ENCODE data around the gene TSFM.
A peak's percentile ranks its signal among the peaks of the same experiment; 100 is the strongest.
"Not testable (repeated sequence)": the region's sequence is repeated elsewhere in the genome, so short reads cannot be mapped to it uniquely, and the experiment has no call there.

TSFM gene

GRCh38 chr12:57813971-57814772, 31.6 kb downstream of the TSFM start:
- no peak for DNase-seq (ENCODE audit: low read depth)
- H3K4me3 ChIP-seq (ENCODE audit: control insufficient read depth, low read depth, low read length), result no peak overlapping the region
- peak; percentile 23 for TF ChIP-seq CTCF (IDR thresholded peaks at IDR 0.05; ENCODE audit: control insufficient read depth, insufficient read depth, low read depth, low read length, missing control alignments)

GRCh38 chr12:57815177-57816000, 32.8 kb downstream of the TSFM start:
- DNase-seq (ENCODE audit: low read depth), result no peak
- no peak overlapping the region for H3K4me3 ChIP-seq (ENCODE audit: control insufficient read depth, low read depth, low read length)
- TF ChIP-seq CTCF (IDR thresholded peaks at IDR 0.05; ENCODE audit: control insufficient read depth, insufficient read depth, low read depth, low read length, missing control alignments), result peak; percentile 19

GRCh38 chr12:57816001-57816854, 33.6 kb downstream of the TSFM start:
- TF ChIP-seq CTCF (IDR thresholded peaks at IDR 0.05; ENCODE audit: control insufficient read depth, insufficient read depth, low read depth, low read length, missing control alignments), result no peak
- no peak for DNase-seq (ENCODE audit: low read depth)
- no peak overlapping the region for H3K4me3 ChIP-seq (ENCODE audit: control insufficient read depth, low read depth, low read length)

- DNase-seq (ENCODE audit: low read depth), result no peak
Observed at GRCh38 chr12:57816855-57817151, 34.2 kb downstream of the TSFM start.

DNA sequence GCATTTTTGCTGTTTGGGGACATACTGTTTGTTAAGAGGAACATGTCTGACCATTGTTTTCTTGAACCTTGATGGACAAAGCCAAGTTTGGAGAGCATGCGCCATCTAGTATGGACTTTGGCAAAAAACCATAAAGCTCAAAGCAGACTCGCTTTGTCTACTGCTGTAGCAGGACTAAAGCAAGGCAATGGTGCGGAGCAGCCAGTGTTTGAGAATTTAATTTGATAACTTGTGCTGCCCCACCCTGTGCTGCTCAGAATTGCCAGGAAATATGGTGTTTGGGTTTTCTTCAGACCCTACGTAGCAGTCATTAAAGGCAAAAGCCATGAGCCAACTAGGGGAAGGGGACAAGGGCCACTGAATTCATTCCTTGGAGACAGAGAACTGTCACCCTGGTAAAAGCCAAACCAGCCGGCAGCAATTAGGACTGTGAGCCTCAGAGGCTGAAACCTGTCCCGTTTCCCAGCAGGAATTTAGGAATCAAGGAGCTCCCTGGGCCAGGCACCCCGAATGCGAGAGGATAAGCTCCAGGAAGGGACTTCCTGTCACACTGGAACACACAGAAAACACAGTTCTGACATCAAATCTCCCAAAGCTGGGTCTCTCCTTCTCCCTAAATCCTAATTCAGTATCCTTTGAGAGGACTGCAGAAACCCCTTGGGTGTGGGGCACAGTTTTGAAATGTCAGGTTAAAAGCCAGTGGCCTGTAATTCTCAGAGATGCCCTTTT, 34.8 kb downstream of the TSFM start:
- no peak for DNase-seq (ENCODE audit: low read depth)
- H3K4me3 ChIP-seq (ENCODE audit: control insufficient read depth, low read depth, low read length), result no peak overlapping the region
- TF ChIP-seq CTCF (IDR thresholded peaks at IDR 0.05; ENCODE audit: control insufficient read depth, insufficient read depth, low read depth, low read length, missing control alignments), result no peak

More at GRCh38 chr12:57816855-57817151, 34.2 kb downstream of the TSFM start:
- no peak for TF ChIP-seq CTCF (IDR thresholded peaks at IDR 0.05; ENCODE audit: control insufficient read depth, insufficient read depth, low read depth, low read length, missing control alignments)
- no peak overlapping the region for H3K4me3 ChIP-seq (ENCODE audit: control insufficient read depth, low read depth, low read length)

DNA sequence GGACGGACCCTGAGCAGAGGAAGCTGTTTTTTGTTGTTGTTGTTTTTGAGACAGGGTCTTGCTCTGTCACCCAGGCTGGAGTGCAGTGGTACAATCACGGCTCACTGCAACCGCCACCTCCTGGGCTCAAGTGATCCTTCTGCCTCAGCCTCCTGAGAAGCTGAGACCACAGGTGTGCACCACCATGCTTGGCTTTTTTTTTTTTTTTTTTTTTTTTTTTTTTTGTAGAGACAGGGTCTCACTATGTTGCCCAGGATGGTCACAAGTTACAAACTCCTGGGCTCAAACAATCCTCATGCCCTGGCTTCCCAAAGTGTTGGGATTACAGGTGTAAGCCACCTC, 35.4 kb downstream of the TSFM start:
- H3K4me3 ChIP-seq (ENCODE audit: control insufficient read depth, low read depth, low read length); DNase-seq (ENCODE audit: low read depth): not testable (repeated sequence)

GRCh38 chr12:57820119-57820518, 37.5 kb downstream of the TSFM start:
- not testable (repeated sequence) for DNase-seq (ENCODE audit: low read depth); H3K4me3 ChIP-seq (ENCODE audit: control insufficient read depth, low read depth, low read length)

GRCh38 chr12:57821015-57821414, 38.4 kb downstream of the TSFM start:
- not testable (repeated sequence) for H3K4me3 ChIP-seq (ENCODE audit: control insufficient read depth, low read depth, low read length); DNase-seq (ENCODE audit: low read depth)
